ENCODE measurements around the gene ATP2B3.

ATP2B3 gene

GRCh38 chrX:153571534-153571908 lies 54.1 kb downstream of the ATP2B3 start:
- DNase-seq (ENCODE audit: low spot score), result no peak

GRCh38 chrX:153572601-153573000 lies 55.2 kb downstream of the ATP2B3 start:
- DNase-seq (ENCODE audit: low spot score), result no peak

GRCh38 chrX:153573984-153574383 lies 56.5 kb downstream of the ATP2B3 start:
- no peak for DNase-seq (ENCODE audit: low spot score)

GRCh38 chrX:153576239-153576870 lies 58.9 kb downstream of the ATP2B3 start:
- no peak for DNase-seq (ENCODE audit: low spot score)

GRCh38 chrX:153576961-153577360 lies 59.5 kb downstream of the ATP2B3 start:
- DNase-seq (ENCODE audit: low spot score), result no peak

GRCh38 chrX:153578200-153578835 lies 60.9 kb downstream of the ATP2B3 start:
- no peak for DNase-seq (ENCODE audit: low spot score)

- no peak for DNase-seq (ENCODE audit: low spot score)
Measured at GRCh38 chrX:153578889-153579288, 61.4 kb downstream of the ATP2B3 start.

GRCh38 chrX:153580700-153581386 lies 63.4 kb downstream of the ATP2B3 start:
- no peak for DNase-seq (ENCODE audit: low spot score)

GRCh38 chrX:153582896-153583295 lies 65.5 kb downstream of the ATP2B3 start:
- peak; percentile 23 for DNase-seq (ENCODE audit: low spot score)

GRCh38 chrX:153583433-153583832 lies 66.0 kb downstream of the ATP2B3 start:
- DNase-seq (ENCODE audit: low spot score), result no peak

- no peak for DNase-seq (ENCODE audit: low spot score)
Measured at GRCh38 chrX:153585827-153586226, 68.4 kb downstream of the ATP2B3 start.

- no peak for DNase-seq (ENCODE audit: low spot score)
Measured at GRCh38 chrX:153587342-153587741, 69.9 kb downstream of the ATP2B3 start.

GRCh38 chrX:153588021-153588781 lies 70.8 kb downstream of the ATP2B3 start:
- DNase-seq (ENCODE audit: low spot score), result no peak

GRCh38 chrX:153588782-153589446 lies 71.5 kb downstream of the ATP2B3 start:
- DNase-seq (ENCODE audit: low spot score), result no peak

- DNase-seq (ENCODE audit: low spot score), result no peak
Measured at GRCh38 chrX:153590961-153591956, 73.8 kb downstream of the ATP2B3 start.

GRCh38 chrX:153592091-153592833 lies 74.8 kb downstream of the ATP2B3 start:
- DNase-seq (ENCODE audit: low spot score), result no peak

- no peak for DNase-seq (ENCODE audit: low spot score)
Measured at GRCh38 chrX:153592966-153593688, 75.7 kb downstream of the ATP2B3 start.

- DNase-seq (ENCODE audit: low spot score), result no peak
Measured at GRCh38 chrX:153593811-153594500, 76.5 kb downstream of the ATP2B3 start.

- no peak for DNase-seq (ENCODE audit: low spot score)
Measured at GRCh38 chrX:153595387-153595786, 77.9 kb downstream of the ATP2B3 start.

Measured in SW480 (cell line).